KBM-7 (cell line): Measurements from ENCODE around the gene GFY.

ENCODE experiments used
- DNase-seq: peaks from one replicate; pipeline ENCODE4 v3.0.0-alpha.2; 2015
- in situ Hi-C: fragments of 300-500 bp; cut with MboI; formaldehyde crosslinking; loops from 2 replicates; pipeline ENCODE4 v1.14.3; 2020; ENCODE audit warnings: low sequenced_read_pairs, low pct_unique_long_range_greater_than_20kb, mixed read lengths

Gene GFY

DNA sequence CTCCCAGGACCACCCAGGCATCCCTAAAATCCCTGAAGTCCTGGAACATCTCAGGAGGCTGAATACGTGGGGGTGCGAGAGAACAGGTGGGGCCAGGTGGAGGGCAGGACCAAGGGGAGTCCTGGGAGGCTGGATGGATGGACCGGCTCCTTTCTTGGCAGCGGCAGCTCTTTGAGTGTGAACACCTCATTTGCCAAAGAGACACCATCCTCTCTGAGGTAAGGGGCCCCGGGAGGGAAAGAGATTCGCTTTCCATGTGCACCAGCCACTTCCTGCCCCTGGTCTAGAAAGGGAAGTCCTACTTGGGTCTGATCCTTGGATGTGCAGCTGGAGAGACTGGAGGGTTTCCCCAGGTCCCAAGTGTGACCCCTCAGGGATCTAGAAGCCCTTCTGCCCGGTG lies 18.1 kb upstream of the GFY start:
- DNase-seq, result no peak
- in situ Hi-C loops, result no loop called here

DNA sequence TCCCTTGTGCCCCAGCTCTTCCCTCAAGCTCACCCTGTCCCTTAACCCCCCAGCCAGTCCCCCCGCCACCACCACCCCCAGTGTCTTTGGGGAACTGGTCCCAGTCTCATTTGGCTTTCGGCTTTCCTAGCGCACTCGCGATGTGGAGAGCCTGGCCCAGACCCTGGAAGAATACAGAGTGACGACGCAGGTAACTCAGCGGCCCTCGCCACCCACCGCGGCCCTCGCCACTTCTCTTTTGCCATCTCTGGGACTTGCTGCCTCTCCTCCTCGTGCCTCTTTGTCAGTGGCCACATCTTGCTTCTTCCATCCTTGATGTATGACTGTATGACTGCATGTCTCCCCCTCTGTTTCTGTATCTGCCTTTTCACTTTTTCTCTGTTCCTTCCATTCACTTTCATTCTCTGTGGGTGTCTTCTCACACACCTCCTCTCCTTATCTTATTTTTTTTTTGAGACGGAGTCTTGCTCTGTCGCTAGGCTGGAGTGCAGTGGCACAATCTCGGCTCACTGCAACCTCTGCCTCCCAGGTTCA lies 17.6 kb upstream of the GFY start:
- in situ Hi-C loops, result no loop called here
- no peak for DNase-seq

- DNase-seq, result peak; percentile 57
Observed at GRCh38 chr19:49408816-49409440, 16.3 kb upstream of the GFY start.

DNA sequence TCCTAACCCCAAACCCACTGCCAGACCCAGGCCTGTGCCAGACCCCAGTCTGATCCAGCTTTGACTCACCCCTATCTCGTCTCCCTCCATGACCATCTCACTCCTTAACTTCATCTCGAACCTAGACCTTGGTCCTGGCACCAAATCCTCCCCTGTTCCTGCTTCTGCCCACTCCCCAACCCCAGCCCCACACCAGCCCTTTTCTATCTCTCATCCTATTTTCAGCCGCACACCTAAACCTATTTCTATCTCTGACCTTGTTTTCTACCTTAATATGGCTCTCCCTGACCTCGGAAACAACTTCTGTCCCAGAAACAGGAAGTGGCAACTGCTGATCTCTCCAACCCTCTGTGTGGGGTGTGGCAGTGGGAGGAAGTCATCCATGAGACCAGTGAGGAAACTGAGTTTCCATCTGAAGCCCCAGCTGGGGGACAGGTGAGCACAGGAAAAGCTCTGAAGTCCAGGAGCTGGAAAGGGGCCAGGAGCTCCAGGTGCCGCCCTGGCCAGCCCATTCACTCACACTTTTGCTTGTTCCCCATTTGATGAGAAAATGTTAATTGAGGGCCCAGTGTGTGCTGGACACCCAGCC lies 15.7 kb upstream of the GFY start:
- DNase-seq, result peak; percentile 65
- in situ Hi-C loops, result no loop called here

More at GRCh38 chr19:49408816-49409440, 16.3 kb upstream of the GFY start:
- in situ Hi-C loops, result no loop called here

- in situ Hi-C loops, result no loop called here
Observed at GRCh38 chr19:49411681-49412326, 13.4 kb upstream of the GFY start.

GRCh38 chr19:49413348-49413747 lies 11.8 kb upstream of the GFY start:
- in situ Hi-C loops, result no loop called here
- no peak for DNase-seq

More at GRCh38 chr19:49411681-49412326, 13.4 kb upstream of the GFY start:
- no peak for DNase-seq

DNA sequence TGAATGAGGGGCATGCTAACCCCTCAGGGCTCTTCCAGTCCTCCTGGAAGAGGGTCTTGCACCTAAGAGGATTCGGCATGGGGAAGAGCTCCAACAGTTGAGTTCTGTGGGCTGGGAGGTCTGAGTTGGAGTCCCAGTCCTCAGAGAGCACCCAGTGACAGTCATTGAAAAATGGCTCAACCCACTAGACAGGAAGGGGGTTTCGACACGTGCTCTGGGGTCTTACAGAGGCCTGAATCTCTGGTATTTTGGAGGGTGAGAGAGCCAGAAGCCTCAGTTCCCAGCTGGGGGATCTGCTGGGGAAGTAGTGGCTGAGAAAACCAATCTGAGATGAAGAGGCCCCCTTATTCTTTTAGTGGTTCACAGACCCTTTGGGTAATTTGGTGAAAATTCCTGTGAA lies 10.9 kb upstream of the GFY start:
- in situ Hi-C loops, result no loop called here
- DNase-seq, result no peak

DNA sequence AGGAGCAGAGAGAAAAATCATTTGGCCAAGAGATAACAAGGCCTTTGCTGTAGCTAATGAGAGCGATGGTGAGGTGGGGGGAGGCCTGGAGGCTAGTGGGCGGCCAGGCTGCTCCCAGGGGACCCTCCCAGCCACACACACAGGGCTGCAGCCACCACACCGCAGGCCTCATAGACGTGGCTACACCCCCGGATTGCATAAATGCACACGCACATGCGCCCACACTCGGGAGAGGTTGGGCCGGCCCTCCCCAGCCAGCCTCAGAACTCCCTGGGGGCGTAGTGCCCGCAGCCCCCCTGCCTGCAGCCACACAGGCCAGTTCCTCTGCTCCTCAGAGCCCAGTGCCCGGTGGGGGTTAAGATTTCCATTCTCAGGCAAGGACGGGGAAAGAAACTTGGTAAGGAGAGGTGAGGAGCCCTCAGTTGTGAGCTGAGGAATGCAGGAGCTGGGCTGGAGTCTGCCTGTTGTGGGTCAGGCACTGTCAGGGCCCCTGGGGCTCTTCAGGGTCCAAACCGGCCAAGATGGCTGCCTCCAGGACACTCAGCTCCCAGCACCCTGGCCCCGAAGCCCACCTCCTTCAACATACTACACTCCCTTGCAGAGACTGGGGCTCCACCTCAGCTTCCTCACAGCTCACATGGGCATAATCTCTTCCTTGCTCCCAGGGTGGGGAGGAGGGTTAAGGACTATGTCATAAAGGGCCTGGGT lies 9.9 kb upstream of the GFY start:
- in situ Hi-C loops, result no loop called here
- DNase-seq, result peak; percentile 39

GRCh38 chr19:49415810-49416200 lies 9.4 kb upstream of the GFY start:
- no peak for DNase-seq
- in situ Hi-C loops, result no loop called here

- in situ Hi-C loops, result no loop called here
Observed at GRCh38 chr19:49417088-49417487, 8.1 kb upstream of the GFY start.

DNA sequence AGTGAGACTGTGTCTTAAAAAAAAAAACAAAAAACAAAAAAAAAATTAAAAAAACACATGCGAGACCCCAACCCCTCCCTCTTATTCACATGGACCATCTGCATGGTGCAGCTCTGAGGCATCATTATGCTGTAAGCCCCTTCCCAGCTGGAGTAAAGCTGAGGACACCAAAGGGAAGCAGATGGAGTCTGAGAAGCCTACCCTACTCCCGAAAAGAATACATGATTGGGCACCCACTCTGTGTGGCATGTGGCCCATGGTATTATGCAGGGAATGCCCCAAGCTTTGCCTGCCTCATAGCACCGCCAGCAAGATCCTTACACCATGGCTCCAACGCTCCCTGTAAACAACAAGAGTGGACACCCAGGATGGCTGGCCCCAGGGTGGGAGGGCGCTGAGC lies 6.7 kb upstream of the GFY start:
- in situ Hi-C loops, result no loop called here
- no peak for DNase-seq

More at GRCh38 chr19:49417088-49417487, 8.1 kb upstream of the GFY start:
- DNase-seq, result no peak

GRCh38 chr19:49419173-49419572 lies 6.0 kb upstream of the GFY start:
- in situ Hi-C loops, result no loop called here
- no peak for DNase-seq

DNA sequence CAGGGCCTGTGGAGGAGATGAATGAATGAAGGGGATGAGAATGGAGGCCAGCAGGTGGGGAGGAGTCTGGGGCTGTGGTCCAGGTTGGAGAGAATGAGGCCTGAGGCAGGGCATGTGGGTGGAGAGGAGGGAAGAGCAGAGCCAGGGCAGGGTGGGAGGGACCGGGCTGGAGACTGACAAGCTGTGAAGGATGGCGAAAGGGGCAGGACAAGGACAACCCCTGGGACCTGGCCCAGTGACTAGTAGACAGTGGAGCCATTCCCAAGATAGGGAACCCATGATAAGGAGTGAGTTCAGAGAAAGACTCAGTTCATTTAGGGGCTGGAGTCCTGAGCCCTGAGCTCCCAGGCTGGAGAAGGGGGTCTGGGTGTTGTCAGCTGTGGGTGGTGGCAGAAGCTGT lies 5.0 kb upstream of the GFY start:
- no peak for DNase-seq
- in situ Hi-C loops, result no loop called here

DNA sequence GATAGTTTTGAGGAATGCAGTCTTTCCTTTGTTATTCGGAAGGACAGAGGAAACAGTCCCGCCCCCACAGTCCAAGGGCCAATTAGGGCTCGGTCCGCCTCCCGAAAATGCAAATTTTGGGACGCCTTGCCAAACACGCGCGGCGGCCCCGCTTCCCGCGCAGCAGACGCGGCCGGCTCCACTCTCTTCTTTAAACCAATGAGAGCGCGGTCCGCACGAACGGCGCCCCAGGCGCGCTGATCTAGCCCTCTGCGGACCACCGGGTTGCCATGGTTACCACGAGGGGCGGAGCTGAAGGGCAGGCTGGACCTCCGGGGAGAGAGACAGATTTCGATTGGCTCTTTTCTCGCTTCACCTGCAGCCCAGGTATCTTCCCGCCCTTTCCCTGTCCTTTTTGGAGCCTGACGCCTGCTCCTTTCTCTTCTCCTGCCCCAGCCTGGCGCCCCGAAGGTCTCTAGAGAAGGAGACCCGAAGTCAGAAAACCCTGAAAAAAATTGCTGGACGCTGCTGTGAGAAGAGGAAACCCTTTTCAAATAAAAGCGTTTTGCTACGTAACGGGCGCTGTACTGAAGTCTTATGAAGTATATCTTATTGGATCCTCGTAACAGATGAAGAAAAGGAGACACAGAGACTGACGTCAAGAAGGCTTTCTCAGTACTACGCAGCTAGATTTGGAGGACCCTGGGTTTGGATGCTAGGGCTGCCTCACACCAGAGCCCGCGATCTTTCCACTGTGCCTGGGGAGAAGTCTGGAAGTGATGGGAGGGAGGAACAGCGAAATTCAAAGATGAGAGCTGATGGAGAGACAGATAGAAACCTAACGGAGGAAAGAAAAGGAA lies 3.9 kb upstream of the GFY start:
- in situ Hi-C loops, result no loop called here
- peak; percentile 77 for DNase-seq

GRCh38 chr19:49421878-49422202 lies 3.3 kb upstream of the GFY start:
- DNase-seq, result no peak
- in situ Hi-C loops, result no loop called here

- DNase-seq, result peak; percentile 78
- in situ Hi-C loops, result no loop called here
Observed at GRCh38 chr19:49422407-49423070, 2.6 kb upstream of the GFY start.

DNA sequence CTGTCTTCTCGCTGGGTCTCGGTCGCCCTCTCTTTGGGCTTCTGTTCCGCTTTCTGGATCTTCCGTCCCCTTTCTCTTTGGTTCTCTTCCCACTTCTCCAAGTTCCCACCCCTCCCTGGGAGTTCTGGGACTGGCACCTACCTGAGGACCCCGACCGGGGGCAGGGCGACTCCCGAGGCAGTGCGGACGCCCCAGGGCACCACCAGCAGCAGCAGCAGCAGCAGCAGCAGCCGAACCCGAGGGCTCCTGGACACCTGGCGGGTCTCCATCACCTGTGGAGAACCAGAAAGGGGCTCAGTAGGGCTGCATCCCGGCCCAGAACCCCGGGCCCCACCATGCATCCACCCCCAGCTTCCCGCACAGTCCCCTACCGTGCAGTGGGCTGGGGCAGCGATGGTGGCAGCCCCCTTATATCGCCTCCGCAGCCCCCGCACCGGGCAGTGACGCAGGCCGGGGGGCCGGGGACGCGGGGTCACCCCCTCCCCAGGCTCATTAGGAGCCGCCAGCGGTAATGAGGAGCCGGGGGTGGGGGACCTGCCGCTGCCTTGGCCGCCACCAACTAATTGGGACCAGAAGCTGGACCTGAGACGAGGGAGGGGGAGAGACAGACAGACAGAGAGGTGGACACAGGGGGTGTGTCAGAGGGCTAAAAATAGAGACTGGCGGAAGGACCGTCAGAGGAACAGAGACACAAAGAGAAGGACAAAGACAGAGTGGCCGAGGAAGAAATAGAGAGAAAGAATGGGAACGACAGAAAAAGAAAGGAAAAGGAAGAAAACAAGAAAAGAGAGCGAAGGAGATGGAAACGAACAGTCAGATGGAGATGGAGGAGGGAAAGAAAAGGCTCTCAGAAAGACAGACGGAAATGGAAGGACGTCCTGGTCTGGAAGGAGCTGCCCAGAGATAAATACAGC lies 1.9 kb upstream of the GFY start, which contains the start of gene PTH2:
PTH2 (minus strand) TSS at position 371 of the 914 bp plus-strand sequence; CDS start at position 269, 102 bp downstream.
- no peak for DNase-seq
- in situ Hi-C loops, result no loop called here

DNA sequence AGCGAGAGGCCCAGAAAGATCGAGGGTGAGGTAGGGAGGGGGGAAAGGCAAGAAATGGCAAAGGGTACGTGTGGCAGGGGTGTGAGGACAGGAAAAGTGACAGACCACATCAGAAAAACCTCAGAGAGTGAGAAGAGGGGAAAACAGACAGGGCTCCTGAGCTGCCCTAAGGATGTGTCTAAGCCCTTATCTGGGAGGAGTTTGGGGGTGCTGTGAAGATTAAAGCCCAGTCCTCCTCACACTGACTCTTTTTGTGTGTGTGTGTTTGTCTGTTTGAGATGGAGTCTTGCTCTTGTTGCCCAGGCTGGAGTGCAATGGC lies 1.2 kb upstream of the GFY start:
- in situ Hi-C loops, result no loop called here
- DNase-seq, result no peak
